Ovary (tissue), 9 donors: Measurements from ENCODE around the gene SMPD1. TPM values are rescaled to one million over a fixed set of nuclear protein-coding genes. Genes with fewer than 3 reads are reported as not detected.

Experiments
- DNase-seq, 5 donors: peaks; one replicate each; pipeline ENCODE4 v3.0.0-alpha.2; 2019 to 2020
- H3K27ac ChIP-seq, 2 donors: fragments of 200-600 bp; one replicate each; pipeline versions ENCODE4 v1.5.1 to v1.8.0; 2019 to 2022
- H3K27me3 ChIP-seq: fragments of 200-600 bp; one replicate; pipeline ENCODE4 v1.8.0; 2022
- H3K36me3 ChIP-seq: fragments of 200-600 bp; sonication (generic); one replicate; pipeline ENCODE4 v1.5.1; 2019
- H3K4me1 ChIP-seq: one replicate; pipeline ENCODE4 v1.8.1; 2013; ENCODE audit warnings: mild to moderate bottlenecking, moderate library complexity; ENCODE audit not compliant: insufficient read depth
- H3K4me3 ChIP-seq: fragments of 200-600 bp; sonication (generic); one replicate; pipeline ENCODE4 v1.5.1; 2017
- H3K9me3 ChIP-seq, 2 donors: fragments of 200-600 bp in 1 of 2; sonication (generic) in 1 of 2; one replicate each; pipeline versions ENCODE4 v1.5.1 to v1.8.1; 2013 to 2019; ENCODE audit warnings: mild to moderate bottlenecking in 1 of 2, moderate library complexity in 1 of 2
- CTCF ChIP-seq, 3 donors: fragments of 450-650 bp in 2 of 3; fragments of 200-600 bp in 1 of 3; IDR thresholded peaks; one replicate each; pipeline versions ENCODE4 v1.5.1 to v1.8.0; 2016 to 2022; ENCODE audit warnings: antibody characterized with exemption in 3 of 3, mild to moderate bottlenecking in 1 of 3
- EP300 ChIP-seq: sonication (generic); formaldehyde crosslinking; IDR thresholded peaks from one replicate; pipeline ENCODE4 v1.6.1; 2017; ENCODE audit warnings: antibody characterized with exemption
- POLR2A ChIP-seq: fragments of 450-650 bp; IDR thresholded peaks from one replicate; pipeline ENCODE4 v1.6.1; 2017; ENCODE audit warnings: antibody characterized with exemption, mild to moderate bottlenecking, moderate library complexity
- WGBS, 3 donors: extraction: QIAGEN DNeasy Blood & Tissue Kit in 1 of 3; methylation state at CpG; one replicate each; pipeline versions ENCODE4 v1.1.5 to v1.1.7; 2013 to 2017; 5-methylcytosine and 5-hydroxymethylcytosine counted together
- intact Hi-C, 4 donors: fragments of 100-400 bp; cut with DNase I; formaldehyde crosslinking; loops; one replicate each; pipeline versions ENCODE4 v1.11.0 to v1.15.1; 2022 to 2023
- polyA plus RNA-seq, 2 donors: library from polyadenylated mRNA; stranded (reverse); fragments of 200-250 nt in 1 of 2; fragments of 350-450 nt in 1 of 2; fragmentation: Illumina TruSeq in 1 of 2; extraction: RNeasy Lipid Tissue Mini Kit (QIAGEN cat#74804) in 1 of 2; gene quantifications; one replicate each; pipeline ENCODE4 v1.2.3, GENCODE V29; 2013 to 2014
- total RNA-seq, 7 donors: library from RNA; depleted of rRNA in 2 of 7; stranded (reverse); fragments of >200 nt in 2 of 7; fragmentation: NEBNext Ultra II Directional in 3 of 7; extraction: Animal tissue kit (Norgen Biotek cat#: 25700) in 3 of 7; gene quantifications; one replicate each; pipeline versions ENCODE4 v1.1.0 to v1.2.4, GENCODE V29; 2016 to 2023
- donor health status: DM: no; HTN: no; CAD: no; lungs with moderate emphysema.
- donor health status: DM: no; HTN: no; CAD: no.
- donor health status: Bipolar disorder and iron deficiency.
- donor health status: DM: yes; HTN: yes; CAD: no.
- donor health status: DM: no; HTN: no; CAD: no.
- donor health status: DM: yes; HTN: yes; CAD: no.

Gene SMPD1
- total and polyA plus RNA-seq, 9 donors = 12.9 to 50.5 (median 30.7) TPM

GRCh38 chr11:6365659-6366058 is 24.6 kb upstream of the SMPD1 start:
- TF ChIP-seq CTCF (IDR thresholded peaks at IDR 0.05) (no peak), POLR2A (no peak), EP300 (no peak)
- H3K27ac ChIP-seq = no peak overlapping the region
- no peak overlapping the region for H3K4me3 ChIP-seq
- 72 to 86% (median 74%) methylated on average over 2 of the region's 2 CpGs for WGBS, 3 donors
- intact Hi-C loops = loop anchor here in 2 of 4 donors (10.0 kb wide), 2 partner anchors 111 to 341 kb away; partner anchors contain the start of gene CCKBR (in 1 of the 2)
- no peak for DNase-seq
- H3K27me3 ChIP-seq = no peaks in the 10 kb centered on the region
- H3K4me1 ChIP-seq = no peaks in the 10 kb centered on the region
- H3K36me3 ChIP-seq = no peaks in the 10 kb centered on the region
- H3K9me3 ChIP-seq = no peaks in the 10 kb centered on the region

GRCh38 chr11:6371825-6372224 is 18.4 kb upstream of the SMPD1 start:
- intact Hi-C loops = loop anchor here in 1 of 4 donors (10.0 kb wide), 1 partner anchor 133 kb away; no protein-coding TSS in a partner anchor
- Histone ChIP-seq H3K9me3 (no peaks in the 10 kb centered on the region), H3K36me3 (no peaks in the 10 kb centered on the region), H3K27ac (no peak overlapping the region), H3K4me1 (no peaks in the 10 kb centered on the region), H3K27me3 (no peaks in the 10 kb centered on the region), H3K4me3 (no peak overlapping the region)
- no peak for DNase-seq
- WGBS, 3 donors = 73 to 76% (median 74%) methylated on average over 6 of the region's 6 CpGs
- TF ChIP-seq EP300 = no peak
- TF ChIP-seq POLR2A = no peak
- TF ChIP-seq CTCF (IDR thresholded peaks at IDR 0.05) = no peak

GRCh38 chr11:6377902-6378639 is 12.2 kb upstream of the SMPD1 start:
- Histone ChIP-seq H3K27ac (no peak overlapping the region), H3K4me3 (no peak overlapping the region), H3K27me3 (no peaks in the 10 kb centered on the region), H3K4me1 (no peaks in the 10 kb centered on the region), H3K36me3 (no peaks in the 10 kb centered on the region), H3K9me3 (no peaks in the 10 kb centered on the region)
- DNase-seq = no peak
- TF ChIP-seq POLR2A = no peak
- TF ChIP-seq EP300 = no peak
- TF ChIP-seq CTCF (IDR thresholded peaks at IDR 0.05) = no peak
- 34 to 46% (median 37%) methylated on average over 4 of the region's 4 CpGs for WGBS, 3 donors
- intact Hi-C loops = loop anchor here in 3 of 4 donors (2.0 to 10.0 kb wide), 4 partner anchors 64 to 129 kb away; partner anchors contain the start of gene HPX (in 1 of the 3)

- H3K27ac ChIP-seq = no peak overlapping the region
- no peak overlapping the region for H3K4me3 ChIP-seq
- no peak for DNase-seq
- intact Hi-C loops = loop anchor here in 3 of 4 donors (2.0 to 10.0 kb wide), 4 partner anchors 64 to 129 kb away; partner anchors contain the start of gene HPX (in 1 of the 3)
- no peaks in the 10 kb centered on the region for H3K9me3 ChIP-seq
- H3K27me3 ChIP-seq = no peaks in the 10 kb centered on the region
- 56 to 65% (median 57%) methylated on average over 5 of the region's 5 CpGs for WGBS, 3 donors
- no peaks in the 10 kb centered on the region for H3K4me1 ChIP-seq
- no peaks in the 10 kb centered on the region for H3K36me3 ChIP-seq
- TF ChIP-seq POLR2A (no peak), EP300 (no peak), CTCF (IDR thresholded peaks at IDR 0.05) (no peak)
Measured at GRCh38 chr11:6378640-6378989, 11.7 kb upstream of the SMPD1 start.
